ENCODE results near the gene GM2A. TPM values are rescaled to one million over a fixed set of nuclear protein-coding genes. Genes with fewer than 3 reads are reported as not detected.
"Not testable (repeated sequence)": the region's sequence is repeated elsewhere in the genome, so short reads cannot be mapped to it uniquely, and the experiment has no call there.

GM2A gene
- total RNA-seq, 5 donors from 2014 or later (not counting 1 experiment from before 2014, with no cell fraction given): 8.2 to 20.9 (median 11.5) TPM

DNA sequence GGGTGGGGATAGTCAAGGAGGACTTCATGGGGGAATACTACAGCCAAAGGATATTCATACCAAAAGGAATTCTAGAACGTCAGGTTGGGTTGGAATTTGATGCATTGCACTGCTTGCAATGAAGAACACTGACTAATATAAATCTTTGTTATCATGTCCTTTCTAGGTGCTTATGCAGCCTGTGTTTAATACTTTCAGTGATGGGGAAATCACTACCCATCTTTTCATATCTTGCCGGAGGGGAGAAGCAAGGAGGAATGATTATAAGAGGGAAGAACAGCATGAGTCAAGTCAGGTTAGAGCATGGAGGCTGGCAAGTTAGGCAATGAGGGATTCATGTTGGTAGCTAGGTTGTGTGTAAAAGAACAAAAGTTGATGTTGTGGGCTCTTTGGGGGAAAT is 24.0 kb upstream of the GM2A start:
- ChIA-PET POLR2A (interaction anchor here in 1 of 2 donors (1.4 kb wide), 1 partner anchor 24 kb away, joined by 3 read pairs; the partner anchor contains the start of gene GM2A), CTCF (interaction anchor here in 1 of 2 donors (0.6 kb wide), 1 partner anchor 104 kb away, joined by 7 read pairs; no protein-coding TSS in a partner anchor)
- no peak overlapping the region for H3K4me3 ChIP-seq (ENCODE audit: control insufficient read depth in 1 of 2, extremely low read depth in 1 of 2, low read length in 1 of 2)
- H3K9me3 ChIP-seq: no peaks in the 10 kb centered on the region
- Mint-ChIP-seq H3K27ac (no peak overlapping the region), H3K4me1 (peaks cover 24 to 33% (median 24%) of the 10 kb centered on the region in 3 donors), H3K36me3 (no peaks in the 10 kb centered on the region), H3K27me3 (no peaks in the 10 kb centered on the region), H3K9me3 (no peaks in the 10 kb centered on the region), H3K4me3 (no peak overlapping the region)
- no CpG with 5 or more reads among the region's 2 CpGs for WGBS (ENCODE audit: insufficient coverage)
- H3K36me3 ChIP-seq (ENCODE audit: control insufficient read depth in 2 of 2, extremely low read depth in 1 of 2, insufficient read depth in 1 of 2, low read length in 1 of 2): no peaks in the 10 kb centered on the region
- DNase-seq (no peak), ATAC-seq (replicated peaks in 1 of 4) (no peak)
- no peaks in the 10 kb centered on the region for H3K27me3 ChIP-seq (replicated peaks in 1 of 2; ENCODE audit: control insufficient read depth in 2 of 2, extremely low read depth in 1 of 2, insufficient read depth in 2 of 2, low read length in 1 of 2)
- no peak overlapping the region for H3K27ac ChIP-seq (ENCODE audit: low read length)
- peaks cover 7 to 25% of the 10 kb centered on the region in 2 experiments for H3K4me1 ChIP-seq (ENCODE audit: control insufficient read depth in 1 of 2, extremely low read depth in 1 of 2, insufficient read depth in 2 of 2, low read length in 2 of 2)

DNA sequence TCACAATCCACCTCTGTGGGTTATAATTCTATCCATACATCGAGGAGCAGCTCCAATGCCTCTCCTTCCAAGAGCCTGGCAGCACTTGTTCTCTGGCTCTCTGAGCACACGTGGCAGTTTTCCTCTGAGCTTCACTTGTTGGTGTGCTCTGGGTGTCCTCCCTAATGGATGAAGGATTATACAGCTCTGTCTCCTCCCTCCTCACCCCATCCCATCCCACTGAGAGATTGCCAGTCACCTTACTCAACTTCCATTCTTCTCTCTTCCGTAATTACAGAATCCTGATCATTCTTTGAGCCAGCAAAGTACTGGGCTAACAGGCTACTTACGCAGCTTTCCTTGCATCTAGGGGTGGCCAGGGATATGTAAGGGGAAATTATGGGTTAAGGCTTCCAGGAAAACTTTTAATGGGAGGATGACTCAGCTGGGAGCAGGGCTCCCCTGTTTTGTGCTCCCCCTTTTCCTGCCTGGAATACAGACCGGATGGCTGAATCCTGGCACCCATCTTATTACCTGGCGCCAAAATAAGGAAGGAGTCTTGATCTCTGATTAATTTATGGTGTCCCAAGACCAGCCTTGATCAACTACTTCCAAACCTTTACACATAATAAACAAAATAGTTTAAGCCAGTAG is 22.8 kb upstream of the GM2A start:
- CTCF ChIA-PET: no interaction called here
- WGBS (ENCODE audit: insufficient coverage): 100% methylated on average over 1 of the region's 6 CpGs

DNA sequence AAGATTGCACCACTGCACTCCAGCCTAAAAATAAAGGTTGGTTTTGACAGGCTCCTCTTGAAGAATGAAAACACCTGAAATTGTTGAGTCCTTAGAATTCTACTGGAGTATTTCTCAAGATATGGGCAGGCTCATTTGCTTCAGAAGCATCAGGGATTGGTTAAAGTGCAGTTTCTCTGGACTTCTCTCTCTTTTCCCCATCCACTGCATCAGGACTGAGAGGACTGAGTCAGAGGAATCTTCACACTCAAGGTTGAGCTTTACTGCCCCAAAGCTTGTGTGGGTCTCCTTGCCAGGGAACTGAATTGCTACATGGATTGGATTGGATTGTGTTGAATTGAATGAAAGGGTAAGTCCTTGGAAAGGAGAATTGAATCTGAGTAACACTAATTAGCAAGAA is 21.6 kb upstream of the GM2A start:
- POLR2A ChIA-PET: interaction anchor here in 1 of 2 donors (0.6 kb wide), 1 partner anchor 21 kb away, joined by 13 read pairs; the partner anchor contains the start of gene GM2A
- Histone ChIP-seq H3K27ac (ENCODE audit: low read length) (no peak overlapping the region), H3K36me3 (ENCODE audit: control insufficient read depth in 2 of 2, extremely low read depth in 1 of 2, insufficient read depth in 1 of 2, low read length in 1 of 2) (no peaks in the 10 kb centered on the region), H3K4me3 (ENCODE audit: control insufficient read depth in 1 of 2, extremely low read depth in 1 of 2, low read length in 1 of 2) (no peak overlapping the region), H3K27me3 (replicated peaks in 1 of 2; ENCODE audit: control insufficient read depth in 2 of 2, extremely low read depth in 1 of 2, insufficient read depth in 2 of 2, low read length in 1 of 2) (no peaks in the 10 kb centered on the region), H3K4me1 (ENCODE audit: control insufficient read depth in 1 of 2, extremely low read depth in 1 of 2, insufficient read depth in 2 of 2, low read length in 2 of 2) (peaks cover 14 to 22% of the 10 kb centered on the region in 2 experiments), H3K9me3 (no peaks in the 10 kb centered on the region)
- peaks cover 20 to 36% (median 21%) of the 10 kb centered on the region in 3 donors for H3K4me1 Mint-ChIP-seq
- H3K27me3 Mint-ChIP-seq: no peaks in the 10 kb centered on the region
- CTCF ChIA-PET: interaction anchor here in 1 of 2 donors (0.5 kb wide), 1 partner anchor 102 kb away, joined by 3 read pairs; no protein-coding TSS in a partner anchor
- H3K9me3 Mint-ChIP-seq: no peaks in the 10 kb centered on the region
- ATAC-seq (replicated peaks in 1 of 4) (no peak), DNase-seq (no peak)
- H3K27ac Mint-ChIP-seq: no peak overlapping the region
- no peak overlapping the region for H3K4me3 Mint-ChIP-seq
- H3K36me3 Mint-ChIP-seq: peaks cover 4% of the 10 kb centered on the region

More for the DNA sequence above, 22.8 kb upstream of the GM2A start:
- H3K9me3 ChIP-seq: no peaks in the 10 kb centered on the region
- H3K4me1 ChIP-seq (ENCODE audit: control insufficient read depth in 1 of 2, extremely low read depth in 1 of 2, insufficient read depth in 2 of 2, low read length in 2 of 2): peaks cover 14 to 25% of the 10 kb centered on the region in 2 experiments
- POLR2A ChIA-PET: no interaction called here
- H3K27ac ChIP-seq (ENCODE audit: low read length): no peak overlapping the region
- Mint-ChIP-seq H3K27ac (no peak overlapping the region), H3K4me1 (peaks cover 23 to 35% (median 27%) of the 10 kb centered on the region in 3 donors), H3K4me3 (no peak overlapping the region), H3K27me3 (no peaks in the 10 kb centered on the region), H3K9me3 (no peaks in the 10 kb centered on the region), H3K36me3 (peaks cover 4% of the 10 kb centered on the region)
- DNase-seq (no peak), ATAC-seq (replicated peaks in 1 of 4) (no peak)
- no peaks in the 10 kb centered on the region for H3K36me3 ChIP-seq (ENCODE audit: control insufficient read depth in 2 of 2, extremely low read depth in 1 of 2, insufficient read depth in 1 of 2, low read length in 1 of 2)
- no peak overlapping the region for H3K4me3 ChIP-seq (ENCODE audit: control insufficient read depth in 1 of 2, extremely low read depth in 1 of 2, low read length in 1 of 2)
- H3K27me3 ChIP-seq (replicated peaks in 1 of 2; ENCODE audit: control insufficient read depth in 2 of 2, extremely low read depth in 1 of 2, insufficient read depth in 2 of 2, low read length in 1 of 2): no peaks in the 10 kb centered on the region

DNA sequence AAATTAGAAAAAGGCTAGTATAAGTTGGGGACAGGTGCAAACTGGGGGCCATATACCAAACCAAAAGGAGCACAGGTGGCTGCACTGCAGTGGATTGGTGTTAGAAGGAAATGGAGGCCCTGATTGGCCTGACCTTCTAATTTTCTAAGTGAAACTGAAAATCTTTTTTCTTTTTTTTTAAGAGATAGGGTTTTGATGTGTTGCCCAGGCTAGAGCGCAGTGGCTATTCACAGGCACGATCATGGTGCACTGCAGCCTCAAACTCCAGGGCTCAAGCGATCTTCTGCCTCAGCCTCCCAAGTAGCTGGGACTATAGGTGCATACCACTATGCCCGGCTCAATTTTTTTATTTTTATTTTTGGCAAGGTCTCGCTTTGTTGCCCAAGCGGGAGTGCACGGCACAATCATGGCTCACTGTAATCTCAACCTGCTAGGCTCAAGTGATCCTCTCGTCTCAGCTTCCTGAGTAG is 19.3 kb upstream of the GM2A start:
- Histone ChIP-seq H3K9me3 (no peaks in the 10 kb centered on the region), H3K4me1 (ENCODE audit: control insufficient read depth in 1 of 2, extremely low read depth in 1 of 2, insufficient read depth in 2 of 2, low read length in 2 of 2) (peaks cover 19 to 25% of the 10 kb centered on the region in 2 experiments), H3K27me3 (replicated peaks in 1 of 2; ENCODE audit: control insufficient read depth in 2 of 2, extremely low read depth in 1 of 2, insufficient read depth in 2 of 2, low read length in 1 of 2) (no peaks in the 10 kb centered on the region), H3K36me3 (ENCODE audit: control insufficient read depth in 2 of 2, extremely low read depth in 1 of 2, insufficient read depth in 1 of 2, low read length in 1 of 2) (no peaks in the 10 kb centered on the region), H3K27ac (ENCODE audit: low read length) (no peak overlapping the region), H3K4me3 (ENCODE audit: control insufficient read depth in 1 of 2, extremely low read depth in 1 of 2, low read length in 1 of 2) (no peak overlapping the region)
- Mint-ChIP-seq H3K27ac (no peak overlapping the region), H3K27me3 (no peaks in the 10 kb centered on the region), H3K4me3 (peak overlapping the region in 1 of 3 donors; percentile 79), H3K4me1 (peaks cover 17 to 36% (median 31%) of the 10 kb centered on the region in 3 donors), H3K36me3 (peaks cover 4% of the 10 kb centered on the region), H3K9me3 (no peaks in the 10 kb centered on the region)
- POLR2A ChIA-PET: no interaction called here
- DNase-seq: no peak
- 97% methylated on average over 5 of the region's 8 CpGs for WGBS (ENCODE audit: insufficient coverage)
- CTCF ChIA-PET: interaction anchor here in 1 of 2 donors (0.9 kb wide), 1 partner anchor 108 kb away, joined by 4 read pairs; no protein-coding TSS in a partner anchor
- ATAC-seq (replicated peaks in 1 of 4): no peak

DNA sequence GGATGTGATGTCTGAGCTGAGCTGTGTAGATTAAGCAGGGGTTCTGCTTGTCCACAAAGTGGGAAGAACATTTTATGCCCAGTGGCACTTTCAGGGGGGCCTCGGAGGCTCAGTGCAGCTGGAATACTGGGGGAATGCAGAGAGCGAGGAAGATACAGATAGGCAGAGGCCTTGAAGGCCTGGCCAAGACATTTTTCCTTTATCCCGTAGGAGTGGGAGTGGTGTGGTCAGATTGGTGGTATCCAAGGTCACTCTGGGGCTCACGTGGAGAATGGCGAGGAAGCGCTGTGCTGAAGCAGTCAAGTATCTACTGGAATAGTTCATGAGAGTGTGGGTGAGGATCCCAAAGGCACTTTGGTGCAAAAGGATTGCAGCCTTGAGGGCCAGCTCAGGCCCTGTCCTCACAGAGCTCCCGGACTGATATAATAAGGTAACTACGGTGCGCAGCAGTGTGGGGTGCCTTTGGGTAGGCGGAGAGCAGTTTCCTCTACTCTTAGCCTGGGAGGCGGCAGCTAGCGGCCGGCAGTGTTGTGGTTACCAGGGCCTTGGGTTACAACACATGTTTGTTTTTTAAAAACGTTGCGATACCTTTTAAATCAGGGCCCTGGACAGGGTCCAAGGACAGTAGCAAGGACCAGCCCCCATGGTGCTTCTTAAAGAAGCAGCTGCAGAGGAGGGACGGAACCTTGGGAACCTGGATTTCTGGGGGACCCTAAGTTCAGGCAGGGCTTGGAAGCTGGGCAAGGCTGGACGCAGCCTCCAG is 18.3 kb upstream of the GM2A start:
- CTCF ChIA-PET: interaction anchor here (0.5 to 1.2 kb wide), 7 partner anchors 11 to 1692 kb away, joined by 3 to 4 read pairs (median 3); partner anchors contain the start of gene CCDC69 (in 2 of the 2)
- Histone ChIP-seq H3K9me3 (no peaks in the 10 kb centered on the region), H3K4me1 (ENCODE audit: control insufficient read depth in 1 of 2, extremely low read depth in 1 of 2, insufficient read depth in 2 of 2, low read length in 2 of 2) (peaks cover 19 to 30% of the 10 kb centered on the region in 2 experiments), H3K27me3 (replicated peaks in 1 of 2; ENCODE audit: control insufficient read depth in 2 of 2, extremely low read depth in 1 of 2, insufficient read depth in 2 of 2, low read length in 1 of 2) (no peaks in the 10 kb centered on the region), H3K27ac (ENCODE audit: low read length) (peak overlapping the region; percentile 42), H3K4me3 (ENCODE audit: control insufficient read depth in 1 of 2, extremely low read depth in 1 of 2, low read length in 1 of 2) (peak overlapping the region in 1 of 2 donors; percentile 49), H3K36me3 (ENCODE audit: control insufficient read depth in 2 of 2, extremely low read depth in 1 of 2, insufficient read depth in 1 of 2, low read length in 1 of 2) (no peaks in the 10 kb centered on the region)
- POLR2A ChIA-PET: interaction anchor here in 1 of 2 donors (0.6 kb wide), 2 partner anchors 8 to 51 kb away, joined by 3 to 5 read pairs; no protein-coding TSS in a partner anchor
- peaks cover 17 to 38% (median 29%) of the 10 kb centered on the region in 3 donors for H3K4me1 Mint-ChIP-seq
- H3K9me3 Mint-ChIP-seq: no peaks in the 10 kb centered on the region
- 57% methylated on average over 17 of the region's 17 CpGs for WGBS (ENCODE audit: insufficient coverage)
- DNase-seq (peak in 14 of 35 experiments; percentile 10 to 50 (median 29)), ATAC-seq (replicated peaks in 1 of 4) (peak; percentile 70 to 87 (median 82))
- no peaks in the 10 kb centered on the region for H3K27me3 Mint-ChIP-seq
- H3K27ac Mint-ChIP-seq: peak overlapping the region in 1 of 2 donors; percentile 85
- peaks cover 4% of the 10 kb centered on the region for H3K36me3 Mint-ChIP-seq
- peak overlapping the region; percentile 52 to 79 (median 52) for H3K4me3 Mint-ChIP-seq

DNA sequence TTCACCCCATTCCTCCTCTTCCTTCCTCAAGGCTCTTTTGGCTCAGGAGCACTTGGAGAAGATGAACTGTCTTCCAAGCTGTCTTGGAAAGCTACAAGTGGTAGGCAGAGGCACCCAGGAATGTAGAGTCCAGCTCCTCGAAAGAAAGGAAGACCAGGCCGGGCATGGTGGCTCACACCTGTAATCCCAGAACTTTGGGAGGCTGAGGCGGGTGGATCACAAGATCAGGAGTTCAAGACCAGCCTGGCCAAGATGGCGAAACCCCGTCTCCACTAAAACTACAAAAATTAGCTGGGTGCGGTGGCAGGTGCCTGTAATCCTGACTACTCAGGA is 17.8 kb upstream of the GM2A start:
- ChIA-PET CTCF (interaction anchor here (0.7 to 1.2 kb wide), 4 partner anchors 11 to 105 kb away, joined by 3 read pairs; partner anchors contain the start of gene CCDC69 (in 2 of the 2)), POLR2A (interaction anchor here in 1 of 2 donors (0.6 kb wide), 2 partner anchors 8 to 52 kb away, joined by 3 to 5 read pairs; no protein-coding TSS in a partner anchor)
- H3K27me3 Mint-ChIP-seq; DNase-seq; H3K36me3 Mint-ChIP-seq; H3K9me3 Mint-ChIP-seq; H3K27me3 ChIP-seq (replicated peaks in 1 of 2; ENCODE audit: control insufficient read depth in 2 of 2, extremely low read depth in 1 of 2, insufficient read depth in 2 of 2, low read length in 1 of 2); ATAC-seq (replicated peaks in 1 of 4); H3K9me3 ChIP-seq; H3K36me3 ChIP-seq (ENCODE audit: control insufficient read depth in 2 of 2, extremely low read depth in 1 of 2, insufficient read depth in 1 of 2, low read length in 1 of 2): not testable (repeated sequence)
- WGBS (ENCODE audit: insufficient coverage): 100% methylated on average over 1 of the region's 6 CpGs
- Histone ChIP-seq H3K4me1 (ENCODE audit: control insufficient read depth in 1 of 2, extremely low read depth in 1 of 2, insufficient read depth in 2 of 2, low read length in 2 of 2) (peaks cover 19 to 30% of the 10 kb centered on the region in 2 experiments), H3K4me3 (ENCODE audit: control insufficient read depth in 1 of 2, extremely low read depth in 1 of 2, low read length in 1 of 2) (peak overlapping the region in 1 of 2 donors; percentile 49), H3K27ac (ENCODE audit: low read length) (peak overlapping the region; percentile 42)
- Mint-ChIP-seq H3K27ac (peak overlapping the region in 1 of 2 donors; percentile 85), H3K4me3 (peak overlapping the region in 2 of 3 donors; percentile 6 to 79), H3K4me1 (peaks cover 17 to 38% (median 29%) of the 10 kb centered on the region in 3 donors)

Measured in T-cell (primary cell).